HUES64 (cell line): ENCODE measurements around the gene OLFML3.

ENCODE experiments used
- H3K27ac ChIP-seq: 2 replicates; pipeline ENCODE4 v1.7.0; 2013; ENCODE audit warnings: low read depth, low read length, inconsistent platforms
- H3K27me3 ChIP-seq: 2 replicates; pipeline ENCODE4 v1.6.1; 2013; ENCODE audit warnings: mild to moderate bottlenecking, low read length; ENCODE audit not compliant: insufficient read depth
- H3K36me3 ChIP-seq: 2 replicates; pipeline ENCODE4 v1.6.1; 2013; ENCODE audit warnings: mild to moderate bottlenecking, low read length; ENCODE audit not compliant: insufficient read depth
- H3K4me1 ChIP-seq: 2 replicates; pipeline ENCODE4 v1.6.1; 2013; ENCODE audit warnings: mild to moderate bottlenecking, low read length, moderate library complexity; ENCODE audit not compliant: insufficient read depth
- H3K4me3 ChIP-seq: 2 replicates; pipeline ENCODE4 v1.5.1; 2013; ENCODE audit warnings: mild to moderate bottlenecking, low read length, moderate library complexity
- H3K9ac ChIP-seq: 2 replicates; pipeline ENCODE4 v1.6.1; 2013; ENCODE audit warnings: mild to moderate bottlenecking, low read depth, low read length
- H3K9me3 ChIP-seq: 2 replicates; pipeline ENCODE4 v1.6.1; 2013; ENCODE audit warnings: low read depth, low read length; ENCODE audit not compliant: insufficient read depth
- WGBS: fragments of 150-250, 120-280 bp; methylation state at CpG from one replicate; pipeline ENCODE4 v1.1.7; 2013; ENCODE audit warnings: missing lambda C conversion rate; 5-methylcytosine and 5-hydroxymethylcytosine counted together

OLFML3 gene

DNA sequence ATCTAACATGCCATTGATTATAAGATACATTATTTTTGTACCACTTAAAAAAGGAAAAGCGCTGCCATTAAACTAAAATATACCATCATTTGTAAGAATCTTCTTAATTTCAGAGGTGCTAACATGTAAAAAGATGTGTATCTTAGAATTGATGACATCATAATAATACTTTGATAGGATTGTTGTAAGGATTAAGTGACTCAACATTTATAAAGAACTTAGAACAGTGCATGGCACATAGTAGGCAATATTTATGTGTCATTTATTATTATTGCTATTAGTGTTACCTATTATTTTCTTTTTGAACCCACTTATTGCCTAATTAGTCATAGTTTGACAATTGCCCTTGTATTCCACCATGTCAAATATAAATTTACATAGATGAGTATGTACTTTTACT lies 28.4 kb upstream of the OLFML3 start:
- Histone ChIP-seq H3K27ac (no peak overlapping the region), H3K9ac (no peak overlapping the region), H3K4me3 (no peak overlapping the region), H3K9me3 (no peaks in the 10 kb centered on the region), H3K36me3 (peaks cover 23% of the 10 kb centered on the region), H3K4me1 (peaks cover 23% of the 10 kb centered on the region), H3K27me3 (no peaks in the 10 kb centered on the region)
- no CpG with 5 or more reads among the region's 1 CpG for WGBS

- 84% methylated on average over 2 of the region's 2 CpGs for WGBS
- Histone ChIP-seq H3K4me1 (peaks cover 15% of the 10 kb centered on the region), H3K27me3 (no peaks in the 10 kb centered on the region), H3K9ac (no peak overlapping the region), H3K27ac (no peak overlapping the region), H3K4me3 (no peak overlapping the region), H3K36me3 (peaks cover 28% of the 10 kb centered on the region), H3K9me3 (no peaks in the 10 kb centered on the region)
Observed at GRCh38 chr1:113951719-113952118, 27.6 kb upstream of the OLFML3 start.

DNA sequence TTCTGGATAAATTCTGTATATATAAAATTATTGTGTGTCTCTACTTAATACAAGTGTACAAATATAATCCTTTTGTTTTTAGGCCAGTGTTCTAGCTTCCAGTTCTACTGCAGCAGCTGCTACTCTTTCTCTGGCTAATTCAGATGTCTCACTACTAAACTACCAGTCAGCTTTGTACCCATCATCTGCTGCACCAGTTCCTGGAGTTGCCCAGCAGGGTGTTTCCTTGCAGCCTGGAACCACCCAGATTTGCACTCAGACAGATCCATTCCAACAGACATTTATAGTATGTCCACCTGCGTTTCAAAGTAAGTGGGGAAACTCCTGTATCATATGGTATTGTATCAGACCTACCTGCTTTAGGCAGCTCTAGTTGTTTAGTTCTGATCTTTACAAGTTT lies 21.3 kb upstream of the OLFML3 start:
- Histone ChIP-seq H3K4me1 (no peaks in the 10 kb centered on the region), H3K36me3 (peaks cover 78% of the 10 kb centered on the region), H3K27ac (no peak overlapping the region), H3K27me3 (no peaks in the 10 kb centered on the region), H3K4me3 (no peak overlapping the region), H3K9me3 (no peaks in the 10 kb centered on the region), H3K9ac (no peak overlapping the region)
- WGBS = no CpG with 5 or more reads among the region's 1 CpG

- WGBS = no CpG with 5 or more reads among the region's 1 CpG
- H3K9me3 ChIP-seq = no peaks in the 10 kb centered on the region
- H3K27me3 ChIP-seq = no peaks in the 10 kb centered on the region
- no peak overlapping the region for H3K4me3 ChIP-seq
- no peak overlapping the region for H3K9ac ChIP-seq
- H3K36me3 ChIP-seq = peaks cover 83% of the 10 kb centered on the region
- no peaks in the 10 kb centered on the region for H3K4me1 ChIP-seq
- H3K27ac ChIP-seq = no peak overlapping the region
Observed at GRCh38 chr1:113958691-113959090, 20.6 kb upstream of the OLFML3 start.

GRCh38 chr1:113963281-113963906 lies 15.9 kb upstream of the OLFML3 start:
- Histone ChIP-seq H3K27ac (no peak overlapping the region), H3K36me3 (peaks cover 86% of the 10 kb centered on the region), H3K4me3 (no peak overlapping the region), H3K4me1 (peaks cover 10% of the 10 kb centered on the region), H3K27me3 (no peaks in the 10 kb centered on the region), H3K9ac (no peak overlapping the region), H3K9me3 (0 out of 2 replicates have a peak, but pooled peaks cover 3% of the 10 kb centered on the region)
- 95% methylated on average over 12 of the region's 12 CpGs for WGBS

- WGBS = 97% methylated on average over 3 of the region's 4 CpGs
- H3K27ac ChIP-seq = no peak overlapping the region
- peaks cover 10% of the 10 kb centered on the region for H3K4me1 ChIP-seq
- H3K9me3 ChIP-seq = 0 out of 2 replicates have a peak, but pooled peaks cover 3% of the 10 kb centered on the region
- peaks cover 89% of the 10 kb centered on the region for H3K36me3 ChIP-seq
- no peak overlapping the region for H3K4me3 ChIP-seq
- H3K27me3 ChIP-seq = no peaks in the 10 kb centered on the region
- H3K9ac ChIP-seq = no peak overlapping the region
Observed at GRCh38 chr1:113965703-113966412, 13.4 kb upstream of the OLFML3 start.

DNA sequence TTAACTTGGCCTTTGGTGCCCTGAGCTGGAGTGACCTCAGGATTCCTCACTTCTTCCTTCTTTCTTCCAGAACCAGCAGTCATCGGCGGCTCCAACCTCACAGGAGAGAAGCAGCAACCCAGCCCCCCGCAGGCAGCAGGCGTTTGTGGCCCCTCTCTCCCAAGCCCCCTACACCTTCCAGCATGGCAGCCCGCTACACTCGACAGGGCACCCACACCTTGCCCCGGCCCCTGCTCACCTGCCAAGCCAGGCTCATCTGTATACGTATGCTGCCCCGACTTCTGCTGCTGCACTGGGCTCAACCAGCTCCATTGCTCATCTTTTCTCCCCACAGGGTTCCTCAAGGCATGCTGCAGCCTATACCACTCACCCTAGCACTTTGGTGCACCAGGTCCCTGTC lies 6.3 kb upstream of the OLFML3 start:
- 85% methylated on average over 9 of the region's 9 CpGs for WGBS
- Histone ChIP-seq H3K9me3 (no peaks in the 10 kb centered on the region), H3K27ac (no peak overlapping the region), H3K9ac (no peak overlapping the region), H3K27me3 (no peaks in the 10 kb centered on the region), H3K36me3 (peaks cover 72% of the 10 kb centered on the region), H3K4me1 (peaks cover 35% of the 10 kb centered on the region), H3K4me3 (no peak overlapping the region)

GRCh38 chr1:113975211-113975895 lies 3.9 kb upstream of the OLFML3 start:
- Histone ChIP-seq H3K27me3 (no peaks in the 10 kb centered on the region), H3K4me1 (peaks cover 54% of the 10 kb centered on the region), H3K9me3 (no peaks in the 10 kb centered on the region), H3K36me3 (peaks cover 49% of the 10 kb centered on the region), H3K27ac (peak overlapping the region; percentile 15; the same call in 1 of the 2 replicates), H3K9ac (no peak overlapping the region), H3K4me3 (no peak overlapping the region)
- WGBS = 92% methylated on average over 4 of the region's 4 CpGs

DNA sequence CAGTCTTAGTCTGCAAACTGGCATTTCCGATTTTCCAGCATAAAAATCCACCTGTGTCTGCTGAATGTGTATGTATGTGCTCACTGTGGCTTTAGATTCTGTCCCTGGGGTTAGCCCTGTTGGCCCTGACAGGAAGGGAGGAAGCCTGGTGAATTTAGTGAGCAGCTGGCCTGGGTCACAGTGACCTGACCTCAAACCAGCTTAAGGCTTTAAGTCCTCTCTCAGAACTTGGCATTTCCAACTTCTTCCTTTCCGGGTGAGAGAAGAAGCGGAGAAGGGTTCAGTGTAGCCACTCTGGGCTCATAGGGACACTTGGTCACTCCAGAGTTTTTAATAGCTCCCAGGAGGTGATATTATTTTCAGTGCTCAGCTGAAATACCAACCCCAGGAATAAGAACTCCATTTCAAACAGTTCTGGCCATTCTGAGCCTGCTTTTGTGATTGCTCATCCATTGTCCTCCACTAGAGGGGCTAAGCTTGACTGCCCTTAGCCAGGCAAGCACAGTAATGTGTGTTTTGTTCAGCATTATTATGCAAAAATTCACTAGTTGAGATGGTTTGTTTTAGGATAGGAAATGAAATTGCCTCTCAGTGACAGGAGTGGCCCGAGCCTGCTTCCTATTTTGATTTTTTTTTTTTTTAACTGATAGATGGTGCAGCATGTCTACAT lies 2.5 kb upstream of the OLFML3 start:
- H3K4me3 ChIP-seq = peak overlapping the region; percentile 3; the same call in 1 of the 2 replicates
- peak overlapping the region; percentile 90 for H3K27ac ChIP-seq
- 45% methylated on average over 4 of the region's 4 CpGs for WGBS
- H3K9ac ChIP-seq = peak overlapping the region; percentile 18; the same call in 1 of the 2 replicates
- H3K9me3 ChIP-seq = no peaks in the 10 kb centered on the region
- H3K4me1 ChIP-seq = peaks cover 56% of the 10 kb centered on the region
- peaks cover 46% of the 10 kb centered on the region for H3K36me3 ChIP-seq
- H3K27me3 ChIP-seq = no peaks in the 10 kb centered on the region

- H3K9ac ChIP-seq = no peak overlapping the region
- H3K9me3 ChIP-seq = no peaks in the 10 kb centered on the region
- no peaks in the 10 kb centered on the region for H3K27me3 ChIP-seq
- H3K36me3 ChIP-seq = peaks cover 35% of the 10 kb centered on the region
- peak overlapping the region; percentile 17; the same call in 1 of the 2 replicates for H3K27ac ChIP-seq
- H3K4me1 ChIP-seq = peaks cover 67% of the 10 kb centered on the region
- 83% methylated on average over 3 of the region's 3 CpGs for WGBS
- no peak overlapping the region for H3K4me3 ChIP-seq
Observed at GRCh38 chr1:113977906-113978305, 1.4 kb upstream of the OLFML3 start.

DNA sequence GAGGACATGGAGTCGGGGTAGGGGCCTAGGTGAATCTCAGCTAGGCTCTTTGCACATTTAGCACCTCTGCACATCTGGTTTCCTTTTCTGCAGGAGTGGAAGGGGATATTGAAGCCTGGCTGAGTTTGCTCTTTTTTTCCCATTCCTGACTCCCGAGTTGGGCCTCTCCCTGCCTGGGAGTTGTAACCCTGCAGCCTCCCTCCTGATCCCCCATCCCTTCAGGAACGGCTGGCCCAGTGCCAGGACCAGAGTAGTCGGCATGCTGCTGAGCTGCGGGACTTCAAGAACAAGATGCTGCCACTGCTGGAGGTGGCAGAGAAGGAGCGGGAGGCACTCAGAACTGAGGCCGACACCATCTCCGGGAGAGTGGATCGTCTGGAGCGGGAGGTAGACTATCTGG lies 836 bp downstream of the OLFML3 start:
- no peak overlapping the region for H3K9ac ChIP-seq
- H3K27me3 ChIP-seq = no peaks in the 10 kb centered on the region
- H3K4me3 ChIP-seq = peak overlapping the region; percentile 36
- peak overlapping the region; percentile 95; the same call in 1 of the 2 replicates for H3K27ac ChIP-seq
- peaks cover 7% of the 10 kb centered on the region; the same call in 1 of the 2 replicates for H3K9me3 ChIP-seq
- 51% methylated on average over 10 of the region's 10 CpGs for WGBS
- H3K4me1 ChIP-seq = peaks cover 62% of the 10 kb centered on the region
- H3K36me3 ChIP-seq = peaks cover 13% of the 10 kb centered on the region
